Loucy (cell line): ENCODE data around the gene FAM9C.

Source experiments
- H2AFZ ChIP-seq: fragments of 200-600 bp; sonication (generic); 2 replicates; pipeline ENCODE4 v1.6.0; 2016; ENCODE audit warnings: antibody characterized with exemption, mild to moderate bottlenecking, low read length, moderate library complexity
- H3F3A ChIP-seq: fragments of 200-600 bp; 2 replicates; pipeline ENCODE4 v1.6.0; 2016; ENCODE audit warnings: antibody characterized with exemption, low read depth, mild to moderate bottlenecking
- H3K27me3 ChIP-seq: fragments of 200-600 bp; sonication (generic); 2 replicates; pipeline ENCODE4 v1.6.1; 2014; ENCODE audit warnings: low read length, mild to moderate bottlenecking; ENCODE audit not compliant: insufficient read depth, poor library complexity, severe bottlenecking
- H3K36me3 ChIP-seq: fragments of 200-600 bp; sonication (generic); 2 replicates; pipeline ENCODE4 v1.6.1; 2016; ENCODE audit warnings: low read length; ENCODE audit not compliant: insufficient read depth
- H3K4me1 ChIP-seq: fragments of 200-600 bp; sonication (generic); 2 replicates; pipeline ENCODE4 v1.5.1; 2014; ENCODE audit warnings: low read length, mild to moderate bottlenecking; ENCODE audit not compliant: insufficient read depth, poor library complexity, severe bottlenecking
- H3K4me2 ChIP-seq: fragments of 200-600 bp; sonication (generic); 2 replicates; pipeline ENCODE4 v1.6.0; 2014; ENCODE audit warnings: antibody characterized with exemption, low read length, low read depth, mild to moderate bottlenecking; ENCODE audit not compliant: poor library complexity, severe bottlenecking
- H3K4me3 ChIP-seq: fragments of 200-600 bp; sonication (generic); 2 replicates; pipeline ENCODE4 v1.5.1; 2014; ENCODE audit warnings: low read length, mild to moderate bottlenecking, mixed read lengths; ENCODE audit not compliant: poor library complexity, severe bottlenecking
- H3K79me2 ChIP-seq: fragments of 200-600 bp; sonication (generic); 2 replicates; pipeline ENCODE4 v1.6.1; 2014; ENCODE audit warnings: low read length; ENCODE audit not compliant: insufficient read depth
- H3K9ac ChIP-seq: fragments of 200-600 bp; sonication (generic); 2 replicates; pipeline ENCODE4 v1.6.0; 2014; ENCODE audit warnings: mild to moderate bottlenecking, low read depth, low read length, moderate library complexity; ENCODE audit not compliant: poor library complexity, severe bottlenecking
- H3K9me2 ChIP-seq: fragments of 200-600 bp; sonication (generic); replicated peaks from 2 replicates; pipeline ENCODE4 v1.6.1; 2016; ENCODE audit warnings: low read depth, low read length, mixed read lengths
- H3K9me3 ChIP-seq: fragments of 200-600 bp; sonication (generic); 2 replicates; pipeline ENCODE4 v1.6.1; 2014; ENCODE audit warnings: mild to moderate bottlenecking, antibody characterized with exemption, low read length, low read depth; ENCODE audit not compliant: insufficient read depth
- H4K20me1 ChIP-seq: fragments of 200-600 bp; sonication (generic); 2 replicates; pipeline ENCODE4 v1.6.0; 2014; ENCODE audit warnings: antibody characterized with exemption, low read length, mild to moderate bottlenecking; ENCODE audit not compliant: insufficient read depth, poor library complexity, severe bottlenecking
- CTCF ChIP-seq: fragments of 200-600 bp; sonication (generic); conservative IDR thresholded peaks from 2 replicates; pipeline ENCODE4 v1.5.1; 2014; ENCODE audit warnings: mild to moderate bottlenecking, antibody characterized with exemption, low read length
- EZH2phosphoT487 ChIP-seq: fragments of 200-600 bp; IDR thresholded peaks from 2 replicates; pipeline ENCODE4 v1.6.1; 2018; ENCODE audit warnings: antibody characterized with exemption, mild to moderate bottlenecking, moderate library complexity, borderline replicate concordance

The FAM9C gene

GRCh38 chrX:13043938-13044337 lies 482 bp downstream of the FAM9C start:
- no peak overlapping the region for H3K9ac ChIP-seq
- H3K79me2 ChIP-seq = no peaks in the 10 kb centered on the region
- H3K4me1 ChIP-seq = peaks cover 7% of the 10 kb centered on the region
- no peaks in the 10 kb centered on the region for H3K27me3 ChIP-seq
- H2AFZ ChIP-seq = no peak overlapping the region
- H3F3A ChIP-seq = no peaks in the 10 kb centered on the region
- no peak overlapping the region for H3K4me2 ChIP-seq
- TF ChIP-seq EZH2phosphoT487 (no peak), CTCF (no peak)
- no peaks in the 10 kb centered on the region for H3K36me3 ChIP-seq
- no peak overlapping the region for H3K4me3 ChIP-seq
- H4K20me1 ChIP-seq = no peaks in the 10 kb centered on the region
- H3K9me3 ChIP-seq = no peaks in the 10 kb centered on the region
- no peaks in the 10 kb centered on the region for H3K9me2 ChIP-seq

- no peak overlapping the region for H2AFZ ChIP-seq
- peaks cover 7% of the 10 kb centered on the region for H3K4me1 ChIP-seq
- H4K20me1 ChIP-seq = no peaks in the 10 kb centered on the region
- no peaks in the 10 kb centered on the region for H3K36me3 ChIP-seq
- H3K9me3 ChIP-seq = no peaks in the 10 kb centered on the region
- no peaks in the 10 kb centered on the region for H3K27me3 ChIP-seq
- no peaks in the 10 kb centered on the region for H3K79me2 ChIP-seq
- H3F3A ChIP-seq = no peaks in the 10 kb centered on the region
- no peak for TF ChIP-seq EZH2phosphoT487
- TF ChIP-seq CTCF = no peak
- no peaks in the 10 kb centered on the region for H3K9me2 ChIP-seq
- H3K4me2 ChIP-seq = no peak overlapping the region
- no peak overlapping the region for H3K4me3 ChIP-seq
- no peak overlapping the region for H3K9ac ChIP-seq
Observed at GRCh38 chrX:13043138-13043537, 1.3 kb downstream of the FAM9C start.

- H2AFZ ChIP-seq = no peak overlapping the region; the same call in 1 of the 2 replicates
- no peaks in the 10 kb centered on the region for H3K9me3 ChIP-seq
- H3K79me2 ChIP-seq = no peaks in the 10 kb centered on the region
- no peak for TF ChIP-seq CTCF
- no peak for TF ChIP-seq EZH2phosphoT487
- H3K9me2 ChIP-seq = no peaks in the 10 kb centered on the region
- H3K36me3 ChIP-seq = no peaks in the 10 kb centered on the region
- no peak overlapping the region for H3K4me2 ChIP-seq
- H3K4me1 ChIP-seq = no peaks in the 10 kb centered on the region
- H3K9ac ChIP-seq = no peak overlapping the region
- no peaks in the 10 kb centered on the region for H3F3A ChIP-seq
- no peaks in the 10 kb centered on the region for H3K27me3 ChIP-seq
- H3K4me3 ChIP-seq = no peak overlapping the region
- H4K20me1 ChIP-seq = no peaks in the 10 kb centered on the region
Observed at GRCh38 chrX:13036896-13037295, 7.5 kb downstream of the FAM9C start.
